NCI-H524 treated with DMSO at 0.1 percent for 48 hours (cell line): ENCODE measurements around the gene SSC5D.

Experiments
- DNase-seq: peaks from one replicate; lab custom pipeline; 2025; lab: John Stamatoyannopoulos, UW

Gene SSC5D

GRCh38 chr19:55455576-55456235, 32.5 kb upstream of the SSC5D start:
- no peak for DNase-seq

GRCh38 chr19:55456347-55456746, 31.9 kb upstream of the SSC5D start:
- no peak for DNase-seq

- no peak for DNase-seq
Measured at GRCh38 chr19:55457683-55458457, 30.4 kb upstream of the SSC5D start.

- DNase-seq = no peak
Measured at GRCh38 chr19:55459551-55459949, 28.7 kb upstream of the SSC5D start.

- DNase-seq = no peak
Measured at GRCh38 chr19:55459950-55460657, 28.1 kb upstream of the SSC5D start.

GRCh38 chr19:55460670-55461258, 27.5 kb upstream of the SSC5D start:
- no peak for DNase-seq

GRCh38 chr19:55461259-55461973, 26.8 kb upstream of the SSC5D start, which contains the start of gene ISOC2:
Gene ISOC2 (minus strand): TSS chr19:55461642. CDS start chr19:55456486, 5,156 bp downstream.
- DNase-seq = peak; percentile 57

- DNase-seq = no peak
Measured at GRCh38 chr19:55461974-55462626, 26.1 kb upstream of the SSC5D start.

- no peak for DNase-seq
Measured at GRCh38 chr19:55462722-55463121, 25.5 kb upstream of the SSC5D start.

- DNase-seq = no peak
Measured at GRCh38 chr19:55463583-55464031, 24.6 kb upstream of the SSC5D start.

GRCh38 chr19:55464039-55464661, 24.1 kb upstream of the SSC5D start:
- no peak for DNase-seq

GRCh38 chr19:55464662-55465054, 23.6 kb upstream of the SSC5D start, which contains the start of gene C19orf85:
Gene C19orf85 (minus strand): TSS chr19:55464751. CDS start chr19:55464554, 197 bp downstream.
- DNase-seq = no peak

GRCh38 chr19:55465460-55466240, 22.6 kb upstream of the SSC5D start:
- no peak for DNase-seq

- DNase-seq = no peak
Measured at GRCh38 chr19:55466241-55466614, 22.0 kb upstream of the SSC5D start.

GRCh38 chr19:55467236-55468053, 20.8 kb upstream of the SSC5D start:
- DNase-seq = no peak

GRCh38 chr19:55468054-55468393, 20.2 kb upstream of the SSC5D start:
- DNase-seq = no peak

GRCh38 chr19:55471266-55471665, 17.0 kb upstream of the SSC5D start:
- no peak for DNase-seq

GRCh38 chr19:55472463-55472862, 15.8 kb upstream of the SSC5D start:
- no peak for DNase-seq
